Breast epithelium (tissue), 4 donors: ENCODE data around the gene C10orf120. TPM values are rescaled to one million over a fixed set of nuclear protein-coding genes. Genes with fewer than 3 reads are reported as not detected.

Experiments used
- DNase-seq, 2 donors: peaks; one replicate each; pipeline ENCODE4 v3.0.0-alpha.2; 2019; ENCODE audit warnings: low spot score in 2 of 2
- H3K27ac ChIP-seq, 2 donors: fragments of 200-600 bp; sonication (generic) in 1 of 2; one replicate each; pipeline ENCODE4 v1.5.1; 2016 to 2019; ENCODE audit warnings: mild to moderate bottlenecking in 1 of 2
- H3K27me3 ChIP-seq, 2 donors: fragments of 200-600 bp; sonication (generic) in 1 of 2; one replicate each; pipeline versions ENCODE4 v1.5.1 to v1.6.0; 2017 to 2019; ENCODE audit warnings: control low read depth in 1 of 2, mild to moderate bottlenecking in 1 of 2
- H3K36me3 ChIP-seq: fragments of 200-600 bp; one replicate; pipeline ENCODE4 v1.5.1; 2019
- H3K4me1 ChIP-seq, 2 donors: fragments of 200-600 bp; sonication (generic); one replicate each; pipeline ENCODE4 v1.5.1; 2016 to 2019; ENCODE audit warnings: control low read depth in 1 of 2
- H3K4me3 ChIP-seq, 3 donors: fragments of 200-600 bp; sonication (generic); 1 replicate in 2 of 3; 2 replicates in 1 of 3; pipeline ENCODE4 v1.5.1; 2016 to 2019; ENCODE audit warnings: mild to moderate bottlenecking in 3 of 3, moderate library complexity in 2 of 3
- H3K9me3 ChIP-seq, 2 donors: fragments of 200-600 bp; sonication (generic) in 1 of 2; one replicate each; pipeline ENCODE4 v1.5.1; 2016 to 2019; ENCODE audit warnings: control low read depth in 1 of 2
- CTCF ChIP-seq, 3 donors: fragments of 450-650 bp; IDR thresholded peaks; one replicate each; pipeline ENCODE4 v1.5.1; 2016 to 2017; ENCODE audit warnings: antibody characterized with exemption in 3 of 3, mild to moderate bottlenecking in 3 of 3, moderate library complexity in 3 of 3
- POLR2A ChIP-seq: fragments of 450-650 bp; IDR thresholded peaks from one replicate; pipeline ENCODE4 v1.6.1; 2016; ENCODE audit warnings: antibody characterized with exemption, mild to moderate bottlenecking, moderate library complexity
- POLR2AphosphoS5 ChIP-seq, 3 donors: sonication (generic); formaldehyde crosslinking; IDR thresholded peaks; one replicate each; pipeline ENCODE4 v1.6.1; 2017; ENCODE audit warnings: antibody characterized with exemption in 3 of 3
- intact Hi-C: fragments of 100-400 bp; cut with DNase I; formaldehyde crosslinking; loops from one replicate; pipeline ENCODE4 v1.15.1; 2023; ENCODE audit warnings: low total_unique reads
- total RNA-seq, 3 donors: library from RNA; depleted of rRNA; stranded (reverse); fragments of >200 nt; gene quantifications; one replicate each; pipeline ENCODE4 v1.1.0, GENCODE V29; 2016

Gene C10orf120
- total RNA-seq, 3 donors from 2014 or later: not detected

DNA sequence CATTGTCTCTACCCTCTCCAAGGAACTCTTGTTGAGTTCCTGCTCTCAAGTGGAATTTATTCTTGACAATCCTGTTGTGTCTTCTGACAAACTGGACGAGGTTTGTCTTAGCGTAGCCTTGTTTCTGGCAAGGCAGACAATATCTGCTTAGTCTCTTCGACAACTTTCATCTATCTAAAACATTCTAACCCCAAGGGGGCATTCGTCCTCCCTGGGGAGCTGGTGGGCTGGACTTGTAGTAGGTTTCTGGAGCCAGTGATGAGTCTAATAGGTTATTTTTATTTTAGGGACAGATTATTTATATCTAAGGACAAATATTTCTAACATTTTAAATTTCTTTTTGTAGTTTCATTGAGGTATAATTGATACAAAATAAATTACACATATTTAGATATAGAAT, 7.3 kb upstream of the C10orf120 start:
- intact Hi-C loops: no loop called here
- H3K27ac ChIP-seq: no peak overlapping the region
- H3K9me3 ChIP-seq: no peaks in the 10 kb centered on the region
- no peak for DNase-seq
- H3K4me3 ChIP-seq: no peak overlapping the region
- TF ChIP-seq POLR2A (no peak), CTCF (IDR thresholded peaks at IDR 0.05) (no peak), POLR2AphosphoS5 (IDR thresholded peaks at IDR 0.05) (no peak)
- no peaks in the 10 kb centered on the region for H3K36me3 ChIP-seq
- H3K4me1 ChIP-seq: no peaks in the 10 kb centered on the region
- H3K27me3 ChIP-seq: no peaks in the 10 kb centered on the region

GRCh38 chr10:122706467-122706866, 6.8 kb upstream of the C10orf120 start:
- H3K36me3 ChIP-seq: no peaks in the 10 kb centered on the region
- TF ChIP-seq POLR2AphosphoS5 (IDR thresholded peaks at IDR 0.05): no peak
- no peak overlapping the region for H3K27ac ChIP-seq
- intact Hi-C loops: no loop called here
- H3K4me3 ChIP-seq: no peak overlapping the region
- H3K4me1 ChIP-seq: no peaks in the 10 kb centered on the region
- H3K27me3 ChIP-seq: no peaks in the 10 kb centered on the region
- DNase-seq: no peak
- H3K9me3 ChIP-seq: no peaks in the 10 kb centered on the region

DNA sequence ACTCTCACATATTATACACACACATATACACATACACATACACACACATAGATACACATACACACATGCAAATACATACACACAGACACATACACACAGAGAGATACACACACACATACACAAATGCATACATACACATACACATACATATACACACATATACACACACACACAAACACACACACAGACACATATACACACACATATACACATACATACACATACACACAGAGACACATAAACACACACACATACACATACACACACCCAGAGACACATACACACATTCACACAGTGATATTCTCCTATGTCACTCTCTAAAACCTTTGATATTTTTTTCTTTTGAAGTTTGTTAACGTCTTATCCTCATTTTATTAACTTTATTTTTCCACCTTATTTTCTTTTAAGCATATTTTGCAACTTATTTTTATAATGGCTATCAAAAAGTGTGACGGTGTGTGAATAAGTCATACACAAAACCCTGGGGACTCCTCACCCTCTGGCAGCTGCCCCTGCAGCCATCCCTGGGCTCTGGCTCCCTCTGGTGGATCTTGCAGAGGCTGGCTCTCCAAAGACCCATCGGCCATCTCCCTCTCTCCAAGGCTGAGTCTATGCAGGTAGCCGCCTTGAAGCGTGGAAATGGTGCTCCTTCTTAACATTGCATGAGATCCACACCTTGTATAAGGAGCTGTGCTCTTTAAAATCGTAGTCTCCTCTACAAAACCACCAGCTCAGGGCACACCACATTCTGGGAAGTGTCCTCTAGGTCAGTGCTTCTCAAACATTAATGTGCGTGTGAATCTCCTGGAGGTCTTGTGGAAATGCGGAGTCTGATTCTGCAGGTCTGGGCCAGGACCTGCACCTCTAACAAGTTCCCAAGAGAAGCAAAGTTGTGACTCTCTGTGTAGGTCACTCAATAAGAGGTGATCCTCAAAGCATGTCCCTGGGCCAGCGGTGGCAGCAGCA, 4.1 kb upstream of the C10orf120 start:
- no peak overlapping the region for H3K4me3 ChIP-seq
- DNase-seq: peak; percentile 22 to 70
- H3K4me1 ChIP-seq: no peaks in the 10 kb centered on the region
- no peak for TF ChIP-seq POLR2A
- peak in 2 of 3 donors; percentile 57 to 63 for TF ChIP-seq CTCF (IDR thresholded peaks at IDR 0.05)
- H3K27me3 ChIP-seq: no peaks in the 10 kb centered on the region
- intact Hi-C loops: no loop called here
- no peaks in the 10 kb centered on the region for H3K36me3 ChIP-seq
- H3K27ac ChIP-seq: no peak overlapping the region
- no peaks in the 10 kb centered on the region for H3K9me3 ChIP-seq

GRCh38 chr10:122702275-122702674, 2.6 kb upstream of the C10orf120 start:
- no peaks in the 10 kb centered on the region for H3K4me1 ChIP-seq
- H3K27me3 ChIP-seq: no peaks in the 10 kb centered on the region
- DNase-seq: no peak
- no peaks in the 10 kb centered on the region for H3K9me3 ChIP-seq
- intact Hi-C loops: no loop called here
- no peak for TF ChIP-seq POLR2AphosphoS5 (IDR thresholded peaks at IDR 0.05)
- no peak for TF ChIP-seq POLR2A
- no peak for TF ChIP-seq CTCF (IDR thresholded peaks at IDR 0.05)
- H3K36me3 ChIP-seq: no peaks in the 10 kb centered on the region
- no peak overlapping the region for H3K27ac ChIP-seq
- H3K4me3 ChIP-seq: no peak overlapping the region

GRCh38 chr10:122701652-122702051, 2.0 kb upstream of the C10orf120 start:
- Histone ChIP-seq H3K27ac (no peak overlapping the region), H3K27me3 (no peaks in the 10 kb centered on the region)

More at GRCh38 chr10:122701652-122702051, 2.0 kb upstream of the C10orf120 start:
- H3K36me3 ChIP-seq: no peaks in the 10 kb centered on the region
- H3K4me1 ChIP-seq: no peaks in the 10 kb centered on the region
- no peaks in the 10 kb centered on the region for H3K9me3 ChIP-seq
- TF ChIP-seq CTCF (IDR thresholded peaks at IDR 0.05): no peak
- TF ChIP-seq POLR2AphosphoS5 (IDR thresholded peaks at IDR 0.05): no peak
- no peak for DNase-seq
- no peak overlapping the region for H3K4me3 ChIP-seq
- intact Hi-C loops: loop anchor here (2.0 kb wide), 1 partner anchor 135 kb away; no protein-coding TSS in a partner anchor
